Psoas muscle (tissue), 8 donors: ENCODE results near the gene PID1. TPM values are rescaled to one million over a fixed set of nuclear protein-coding genes. Genes with fewer than 3 reads are reported as not detected.

Source experiments
- ATAC-seq, 4 donors: fragments of 200-7000 bp; cut with Tn5 transposase; one replicate each; pipeline ENCODE4 v1.9.1; 2020; ENCODE audit warnings: moderate library complexity in 3 of 4, mild to moderate bottlenecking in 2 of 4
- DNase-seq, 2 donors: peaks; one replicate each; pipeline ENCODE4 v3.0.0-alpha.2; 2020
- H3K27ac ChIP-seq: fragments of 200-600 bp; one replicate; pipeline ENCODE4 v1.8.0; 2022
- H3K27me3 ChIP-seq, 3 donors: fragments of 200-600 bp in 1 of 3; one replicate each; pipeline versions ENCODE4 v1.6.1 to v1.8.0; 2013 to 2022; ENCODE audit warnings: low read length in 2 of 3, mild to moderate bottlenecking in 2 of 3, moderate library complexity in 1 of 3; ENCODE audit not compliant: insufficient read depth in 3 of 3
- H3K36me3 ChIP-seq, 2 donors: fragments of 200-600 bp in 1 of 2; one replicate each; pipeline versions ENCODE4 v1.6.1 to v1.8.0; 2013 to 2022; ENCODE audit warnings: low read depth in 1 of 2, mild to moderate bottlenecking in 1 of 2, moderate library complexity in 1 of 2; ENCODE audit not compliant: insufficient read depth in 1 of 2
- H3K4me1 ChIP-seq: fragments of 200-600 bp; one replicate; pipeline ENCODE4 v1.8.0; 2022
- H3K4me3 ChIP-seq: fragments of 200-600 bp; one replicate; pipeline ENCODE4 v1.8.0; 2022; ENCODE audit warnings: mild to moderate bottlenecking
- H3K9me3 ChIP-seq: fragments of 200-600 bp; one replicate; pipeline ENCODE4 v1.8.0; 2022
- WGBS, 3 donors: extraction: QIAGEN DNeasy Blood & Tissue Kit; methylation state at CpG; one replicate each; pipeline versions ENCODE4 v1.1.6 to v1.1.7; 2013; 5-methylcytosine and 5-hydroxymethylcytosine counted together
- intact Hi-C, 2 donors: fragments of 100-400 bp; cut with DNase I; formaldehyde crosslinking; loops; one replicate each; pipeline versions ENCODE4 v1.11.0 to v1.14.2; 2022
- polyA plus RNA-seq, 3 donors: library from polyadenylated mRNA; stranded (reverse); fragments of 200-250 nt; gene quantifications; one replicate each; pipeline ENCODE4 v1.2.3, GENCODE V29; 2013
- total RNA-seq, 4 donors: library from RNA; stranded (reverse); fragmentation: NEBNext Ultra II Directional in 2 of 4; extraction: Animal tissue kit (Norgen Biotek cat#: 25700) in 2 of 4; gene quantifications; one replicate each; pipeline versions ENCODE4 v1.2.1 to v1.2.4, GENCODE V29; 2021 to 2023
- TF ChIP-seq, protein P1 (sequence below): fragments of 200-600 bp; IDR thresholded peaks from one replicate; pipeline ENCODE4 v1.8.0; 2022; ENCODE audit warnings: antibody characterized with exemption
- donor health status: healthy with polysubstance abuse.
- donor health status: DM: no; HTN: no; CAD: no; lungs with moderate emphysema.
- donor health status: Bipolar disorder and iron deficiency.
- donor health status: healthy.
- donor health status: DM: yes; HTN: yes; CAD: no.
- donor health status: DM: no; HTN: no; CAD: no.
- donor health status: DM: no; HTN: no; CAD: no.
- donor health status: DM: yes; HTN: yes; CAD: no.

Gene PID1
- total and polyA plus RNA-seq, 7 donors = 4.3 to 10.6 (median 6.6) TPM

DNA sequence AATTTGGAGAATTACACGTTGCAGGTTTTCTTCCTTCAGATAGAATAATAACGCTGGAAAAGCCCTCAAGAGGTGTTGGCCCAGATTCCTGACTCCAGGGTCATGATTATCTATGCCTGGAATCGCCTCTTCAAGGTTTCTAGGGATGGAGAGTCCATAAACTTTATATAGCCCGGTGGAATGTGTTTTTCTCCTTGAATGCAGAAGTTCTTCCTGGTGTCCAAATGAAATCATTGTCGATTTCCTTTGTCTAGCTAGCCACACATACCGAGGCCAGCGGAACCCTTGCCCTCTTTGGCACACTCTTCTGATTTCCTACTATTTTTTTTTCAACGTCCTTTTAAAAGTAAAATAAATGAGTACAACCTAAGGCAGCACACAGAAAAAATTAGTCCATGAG lies 117.8 kb downstream of the PID1 start:
- Histone ChIP-seq H3K36me3 (no peaks in the 10 kb centered on the region), H3K27ac (no peak overlapping the region), H3K4me3 (no peak overlapping the region), H3K27me3 (no peaks in the 10 kb centered on the region), H3K9me3 (no peaks in the 10 kb centered on the region), H3K4me1 (no peaks in the 10 kb centered on the region)
- TF ChIP-seq, protein P1, sequence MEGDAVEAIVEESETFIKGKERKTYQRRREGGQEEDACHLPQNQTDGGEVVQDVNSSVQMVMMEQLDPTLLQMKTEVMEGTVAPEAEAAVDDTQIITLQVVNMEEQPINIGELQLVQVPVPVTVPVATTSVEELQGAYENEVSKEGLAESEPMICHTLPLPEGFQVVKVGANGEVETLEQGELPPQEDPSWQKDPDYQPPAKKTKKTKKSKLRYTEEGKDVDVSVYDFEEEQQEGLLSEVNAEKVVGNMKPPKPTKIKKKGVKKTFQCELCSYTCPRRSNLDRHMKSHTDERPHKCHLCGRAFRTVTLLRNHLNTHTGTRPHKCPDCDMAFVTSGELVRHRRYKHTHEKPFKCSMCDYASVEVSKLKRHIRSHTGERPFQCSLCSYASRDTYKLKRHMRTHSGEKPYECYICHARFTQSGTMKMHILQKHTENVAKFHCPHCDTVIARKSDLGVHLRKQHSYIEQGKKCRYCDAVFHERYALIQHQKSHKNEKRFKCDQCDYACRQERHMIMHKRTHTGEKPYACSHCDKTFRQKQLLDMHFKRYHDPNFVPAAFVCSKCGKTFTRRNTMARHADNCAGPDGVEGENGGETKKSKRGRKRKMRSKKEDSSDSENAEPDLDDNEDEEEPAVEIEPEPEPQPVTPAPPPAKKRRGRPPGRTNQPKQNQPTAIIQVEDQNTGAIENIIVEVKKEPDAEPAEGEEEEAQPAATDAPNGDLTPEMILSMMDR = no peak
- DNase-seq (no peak), ATAC-seq (no peak)
- intact Hi-C loops = no loop called here
- 46 to 61% (median 59%) methylated on average over 8 of the region's 8 CpGs for WGBS, 3 donors

DNA sequence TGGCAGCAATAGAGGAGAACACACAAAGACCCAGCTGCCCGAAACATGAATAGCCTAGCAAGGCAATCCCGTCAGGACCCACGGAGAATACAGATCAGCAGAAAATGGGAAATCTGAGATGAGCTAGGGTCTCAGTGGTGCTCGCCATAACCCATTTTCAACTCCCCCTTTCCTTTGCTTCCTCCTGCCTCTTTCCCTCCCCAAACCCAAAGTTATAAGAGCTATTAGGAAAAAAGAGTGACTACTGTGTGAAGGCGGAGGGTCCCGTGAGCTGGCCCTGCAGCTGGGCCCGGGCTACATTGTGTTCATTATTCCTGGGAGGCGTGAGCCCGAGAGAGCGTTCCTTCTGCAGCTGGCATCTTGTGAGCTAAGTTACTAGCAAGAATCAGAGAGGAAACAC lies 118.4 kb downstream of the PID1 start:
- H3K36me3 ChIP-seq = no peaks in the 10 kb centered on the region
- no peaks in the 10 kb centered on the region for H3K9me3 ChIP-seq
- H3K27ac ChIP-seq = no peak overlapping the region
- no peaks in the 10 kb centered on the region for H3K27me3 ChIP-seq
- H3K4me1 ChIP-seq = no peaks in the 10 kb centered on the region
- TF ChIP-seq, protein P1 = no peak
- intact Hi-C loops = no loop called here
- no peak overlapping the region for H3K4me3 ChIP-seq
- DNase-seq = no peak
- ATAC-seq = no peak
- 40 to 51% (median 46%) methylated on average over 10 of the region's 10 CpGs for WGBS, 3 donors

DNA sequence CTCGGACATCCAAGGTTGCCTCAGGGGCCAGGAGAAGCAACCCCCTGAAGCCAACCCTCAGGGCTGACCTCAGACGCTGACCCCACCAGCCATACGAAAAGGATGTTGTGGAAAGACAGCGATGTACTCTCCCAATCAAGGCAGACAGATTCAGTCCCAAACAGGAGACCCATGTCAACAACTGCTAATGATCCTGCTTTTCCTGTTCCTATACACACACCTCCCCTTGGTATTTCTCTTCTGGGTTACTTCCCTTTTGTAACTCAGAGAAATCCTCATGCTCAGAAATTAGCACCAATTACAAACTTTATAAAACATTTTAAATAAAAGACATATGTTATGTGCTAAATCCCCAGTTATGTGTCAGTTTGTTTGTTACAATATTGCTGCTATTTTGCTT lies 120.8 kb downstream of the PID1 start:
- WGBS, 3 donors = 63 to 80% (median 72%) methylated on average over 4 of the region's 4 CpGs
- no peaks in the 10 kb centered on the region for H3K9me3 ChIP-seq
- ATAC-seq (no peak), DNase-seq (no peak)
- no peak overlapping the region for H3K27ac ChIP-seq
- H3K4me3 ChIP-seq = no peak overlapping the region
- TF ChIP-seq, protein P1 = no peak
- no peaks in the 10 kb centered on the region for H3K36me3 ChIP-seq
- H3K27me3 ChIP-seq = no peaks in the 10 kb centered on the region
- intact Hi-C loops = no loop called here
- no peaks in the 10 kb centered on the region for H3K4me1 ChIP-seq

DNA sequence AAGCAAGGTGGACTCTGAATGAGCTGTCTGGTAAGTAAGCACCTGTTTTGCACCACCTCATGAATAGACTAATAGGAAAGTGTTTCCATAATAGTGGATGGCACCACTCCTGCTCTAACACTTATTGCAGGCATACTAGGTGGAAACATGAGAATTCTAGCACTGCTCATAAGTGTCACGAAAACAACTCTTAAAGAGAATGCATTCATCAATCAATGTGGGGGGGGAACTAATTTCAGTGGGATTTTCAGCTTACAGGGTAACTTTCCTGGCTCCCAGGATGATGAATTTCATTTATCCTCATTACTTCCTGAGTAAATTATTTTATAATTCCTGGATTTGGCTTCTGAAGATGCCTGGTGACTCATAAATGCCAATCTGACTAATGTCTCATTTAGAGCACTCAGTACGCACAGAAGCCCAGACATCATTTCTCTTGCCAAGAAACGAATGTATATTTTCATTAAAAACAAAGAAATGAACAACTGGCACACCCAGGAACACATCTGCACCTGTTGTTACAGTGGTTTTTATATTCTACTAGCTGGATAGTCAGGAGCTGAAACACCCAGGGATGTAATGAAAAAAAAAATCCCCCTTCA lies 129.6 kb downstream of the PID1 start:
- H3K4me3 ChIP-seq = no peak overlapping the region
- TF ChIP-seq, protein P1 = no peak
- no peaks in the 10 kb centered on the region for H3K27me3 ChIP-seq
- intact Hi-C loops = no loop called here
- no peak for DNase-seq
- H3K36me3 ChIP-seq = no peaks in the 10 kb centered on the region
- H3K27ac ChIP-seq = no peak overlapping the region
- H3K9me3 ChIP-seq = no peaks in the 10 kb centered on the region
- 29 to 40% (median 35%) methylated on average over 3 of the region's 3 CpGs for whole genome bisulfite sequencing, 3 donors
- H3K4me1 ChIP-seq = no peaks in the 10 kb centered on the region
- ATAC-seq = no peak

GRCh38 chr2:229137639-229138038 lies 133.4 kb downstream of the PID1 start:
- TF ChIP-seq, protein P1 = no peak
- Histone ChIP-seq H3K27ac (no peak overlapping the region), H3K27me3 (no peaks in the 10 kb centered on the region), H3K36me3 (no peaks in the 10 kb centered on the region), H3K9me3 (no peaks in the 10 kb centered on the region), H3K4me3 (no peak overlapping the region), H3K4me1 (no peaks in the 10 kb centered on the region)
- ATAC-seq (no peak), DNase-seq (no peak)
- 41 to 50% (median 46%) methylated on average over 3 of the region's 3 CpGs for WGBS, 3 donors
- intact Hi-C loops = loop anchor here in 1 of 2 donors (10.0 kb wide), 1 partner anchor 137 kb away; the partner anchor contains the start of gene PID1
